ENCODE measurements around the gene AEBP2.

The AEBP2 gene

DNA sequence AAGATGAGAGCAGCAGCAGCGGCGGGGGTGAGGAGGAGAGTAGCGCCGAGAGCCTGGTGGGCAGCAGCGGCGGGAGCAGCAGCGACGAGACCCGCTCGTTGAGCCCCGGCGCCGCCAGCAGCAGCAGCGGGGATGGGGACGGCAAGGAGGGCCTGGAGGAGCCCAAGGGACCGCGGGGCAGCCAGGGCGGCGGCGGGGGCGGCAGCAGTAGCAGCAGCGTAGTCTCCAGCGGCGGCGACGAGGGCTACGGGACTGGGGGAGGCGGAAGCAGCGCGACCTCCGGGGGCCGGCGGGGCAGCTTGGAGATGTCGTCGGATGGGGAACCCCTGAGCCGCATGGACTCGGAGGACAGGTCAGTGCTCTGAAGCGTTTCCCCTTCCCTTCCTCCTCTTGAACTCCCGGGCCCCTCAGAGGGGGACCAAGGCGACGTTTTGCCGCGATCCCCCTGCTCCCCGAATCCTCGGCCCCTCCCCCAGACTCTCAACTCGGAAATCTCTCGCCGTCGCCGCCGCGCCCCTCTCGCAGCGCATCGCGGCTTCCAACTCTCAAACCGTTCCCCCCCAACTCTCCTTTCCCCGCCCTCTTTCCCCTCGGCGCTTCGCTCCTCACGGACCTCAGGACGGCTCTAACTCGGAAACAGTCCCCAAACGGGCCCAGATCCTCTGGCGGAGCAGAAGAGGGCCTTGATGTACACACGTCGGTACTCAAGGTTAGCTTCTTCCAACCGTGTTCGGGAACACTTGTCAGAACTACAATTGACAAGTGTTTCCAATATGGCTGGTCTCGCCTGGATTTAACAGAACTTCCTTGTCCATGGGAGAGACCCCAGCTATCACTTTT, 947 bp downstream of the AEBP2 start:
- no peak for TF ChIP-seq EP300 (IDR thresholded peaks at IDR 0.05; ENCODE audit: borderline replicate concordance)
- no peak for TF ChIP-seq NFIC (IDR thresholded peaks at IDR 0.05)
- TF ChIP-seq EGR1 (IDR thresholded peaks at IDR 0.05), result no peak
- TF ChIP-seq FOXM1 (IDR thresholded peaks at IDR 0.05; ENCODE audit: borderline replicate concordance, low read depth), result no peak
- TF ChIP-seq, protein P1, sequence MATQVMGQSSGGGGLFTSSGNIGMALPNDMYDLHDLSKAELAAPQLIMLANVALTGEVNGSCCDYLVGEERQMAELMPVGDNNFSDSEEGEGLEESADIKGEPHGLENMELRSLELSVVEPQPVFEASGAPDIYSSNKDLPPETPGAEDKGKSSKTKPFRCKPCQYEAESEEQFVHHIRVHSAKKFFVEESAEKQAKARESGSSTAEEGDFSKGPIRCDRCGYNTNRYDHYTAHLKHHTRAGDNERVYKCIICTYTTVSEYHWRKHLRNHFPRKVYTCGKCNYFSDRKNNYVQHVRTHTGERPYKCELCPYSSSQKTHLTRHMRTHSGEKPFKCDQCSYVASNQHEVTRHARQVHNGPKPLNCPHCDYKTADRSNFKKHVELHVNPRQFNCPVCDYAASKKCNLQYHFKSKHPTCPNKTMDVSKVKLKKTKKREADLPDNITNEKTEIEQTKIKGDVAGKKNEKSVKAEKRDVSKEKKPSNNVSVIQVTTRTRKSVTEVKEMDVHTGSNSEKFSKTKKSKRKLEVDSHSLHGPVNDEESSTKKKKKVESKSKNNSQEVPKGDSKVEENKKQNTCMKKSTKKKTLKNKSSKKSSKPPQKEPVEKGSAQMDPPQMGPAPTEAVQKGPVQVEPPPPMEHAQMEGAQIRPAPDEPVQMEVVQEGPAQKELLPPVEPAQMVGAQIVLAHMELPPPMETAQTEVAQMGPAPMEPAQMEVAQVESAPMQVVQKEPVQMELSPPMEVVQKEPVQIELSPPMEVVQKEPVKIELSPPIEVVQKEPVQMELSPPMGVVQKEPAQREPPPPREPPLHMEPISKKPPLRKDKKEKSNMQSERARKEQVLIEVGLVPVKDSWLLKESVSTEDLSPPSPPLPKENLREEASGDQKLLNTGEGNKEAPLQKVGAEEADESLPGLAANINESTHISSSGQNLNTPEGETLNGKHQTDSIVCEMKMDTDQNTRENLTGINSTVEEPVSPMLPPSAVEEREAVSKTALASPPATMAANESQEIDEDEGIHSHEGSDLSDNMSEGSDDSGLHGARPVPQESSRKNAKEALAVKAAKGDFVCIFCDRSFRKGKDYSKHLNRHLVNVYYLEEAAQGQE (IDR thresholded peaks at IDR 0.05; ENCODE audit: low read depth), result no peak
- TF ChIP-seq TAF1 (IDR thresholded peaks at IDR 0.05; ENCODE audit: low read depth), result no peak; the same call in 1 of the 2 replicates
- no peak for TF ChIP-seq CEBPB (IDR thresholded peaks at IDR 0.05)
- peak; percentile 55; the same call in 1 of the 2 replicates for TF ChIP-seq YY1 (IDR thresholded peaks at IDR 0.05; ENCODE audit: low read depth)
- TF ChIP-seq, protein P2, sequence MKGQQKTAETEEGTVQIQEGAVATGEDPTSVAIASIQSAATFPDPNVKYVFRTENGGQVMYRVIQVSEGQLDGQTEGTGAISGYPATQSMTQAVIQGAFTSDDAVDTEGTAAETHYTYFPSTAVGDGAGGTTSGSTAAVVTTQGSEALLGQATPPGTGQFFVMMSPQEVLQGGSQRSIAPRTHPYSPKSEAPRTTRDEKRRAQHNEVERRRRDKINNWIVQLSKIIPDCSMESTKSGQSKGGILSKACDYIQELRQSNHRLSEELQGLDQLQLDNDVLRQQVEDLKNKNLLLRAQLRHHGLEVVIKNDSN (IDR thresholded peaks at IDR 0.05), result no peak
- TF ChIP-seq TCF12 (IDR thresholded peaks at IDR 0.05; ENCODE audit: low read depth), result no peak
- TF ChIP-seq CREB1 (IDR thresholded peaks at IDR 0.05; ENCODE audit: low read depth), result no peak
- TF ChIP-seq ZBTB7A (IDR thresholded peaks at IDR 0.05; ENCODE audit: low read depth), result peak; percentile 95
- TF ChIP-seq MAX (IDR thresholded peaks at IDR 0.05), result peak; percentile 57
- TF ChIP-seq TEAD4 (IDR thresholded peaks at IDR 0.05), result no peak
- TF ChIP-seq RAD21 (IDR thresholded peaks at IDR 0.05; ENCODE audit: low read depth), result no peak; the same call in 1 of the 2 replicates

DNA sequence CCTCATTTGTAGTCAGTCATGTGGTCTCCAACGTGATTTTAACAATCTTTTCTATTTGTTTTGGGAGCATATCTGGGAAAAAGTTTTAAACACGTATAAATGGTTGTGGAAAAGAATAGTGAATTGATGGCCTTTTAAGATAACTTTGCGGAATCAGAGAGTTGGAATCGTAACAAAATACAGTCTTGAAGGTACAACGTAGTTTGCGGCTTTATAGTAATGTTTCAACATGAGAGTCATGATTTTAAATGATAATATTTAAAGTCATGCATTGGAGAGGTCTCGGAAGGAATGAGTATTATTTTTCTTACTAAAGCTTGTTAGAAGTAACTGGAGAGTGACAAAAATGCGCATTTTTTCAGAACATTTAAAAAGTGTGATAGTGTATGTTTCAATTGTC, 1.6 kb downstream of the AEBP2 start:
- no peak for TF ChIP-seq NFIC (IDR thresholded peaks at IDR 0.05)
- TF ChIP-seq TAF1 (IDR thresholded peaks at IDR 0.05; ENCODE audit: low read depth), result no peak
- no peak for TF ChIP-seq EGR1 (IDR thresholded peaks at IDR 0.05)
- no peak for TF ChIP-seq ZBTB7A (IDR thresholded peaks at IDR 0.05; ENCODE audit: low read depth)
- TF ChIP-seq, protein P1 (IDR thresholded peaks at IDR 0.05; ENCODE audit: low read depth), result no peak
- TF ChIP-seq TEAD4 (IDR thresholded peaks at IDR 0.05), result no peak
- TF ChIP-seq TCF12 (IDR thresholded peaks at IDR 0.05; ENCODE audit: low read depth), result no peak
- no peak for TF ChIP-seq CREB1 (IDR thresholded peaks at IDR 0.05; ENCODE audit: low read depth)
- no peak for TF ChIP-seq YY1 (IDR thresholded peaks at IDR 0.05; ENCODE audit: low read depth)
- no peak for TF ChIP-seq CEBPB (IDR thresholded peaks at IDR 0.05)
- TF ChIP-seq FOXM1 (IDR thresholded peaks at IDR 0.05; ENCODE audit: borderline replicate concordance, low read depth), result no peak
- TF ChIP-seq, protein P2 (IDR thresholded peaks at IDR 0.05), result no peak
- TF ChIP-seq RAD21 (IDR thresholded peaks at IDR 0.05; ENCODE audit: low read depth), result no peak
- TF ChIP-seq EP300 (IDR thresholded peaks at IDR 0.05; ENCODE audit: borderline replicate concordance), result no peak
- TF ChIP-seq MAX (IDR thresholded peaks at IDR 0.05), result no peak

DNA sequence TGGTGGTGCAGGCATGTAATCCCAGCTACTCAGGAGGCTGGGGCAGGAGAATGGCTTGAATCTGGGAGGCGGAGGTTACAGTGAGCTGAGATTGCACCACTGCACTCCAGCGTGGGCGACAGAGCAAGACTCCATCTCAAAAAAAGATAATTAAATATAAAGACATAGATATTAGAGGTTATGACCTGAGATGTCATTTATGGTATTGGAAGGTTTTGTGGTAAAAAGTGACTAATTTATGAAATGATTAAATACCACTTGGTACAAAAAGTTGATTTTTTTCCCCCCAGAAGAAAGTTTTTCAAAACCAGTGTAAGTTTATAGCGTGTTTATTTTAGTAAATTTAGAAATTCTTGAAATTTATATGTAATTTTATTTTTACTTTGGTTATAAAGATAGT, 4.3 kb downstream of the AEBP2 start:
- TF ChIP-seq ZBTB7A (IDR thresholded peaks at IDR 0.05; ENCODE audit: low read depth) (no peak), EP300 (IDR thresholded peaks at IDR 0.05; ENCODE audit: borderline replicate concordance) (no peak), EGR1 (IDR thresholded peaks at IDR 0.05) (no peak), FOXM1 (IDR thresholded peaks at IDR 0.05; ENCODE audit: borderline replicate concordance, low read depth) (no peak), RAD21 (IDR thresholded peaks at IDR 0.05; ENCODE audit: low read depth) (no peak)
- TF ChIP-seq, protein P2 (IDR thresholded peaks at IDR 0.05), result no peak

DNA sequence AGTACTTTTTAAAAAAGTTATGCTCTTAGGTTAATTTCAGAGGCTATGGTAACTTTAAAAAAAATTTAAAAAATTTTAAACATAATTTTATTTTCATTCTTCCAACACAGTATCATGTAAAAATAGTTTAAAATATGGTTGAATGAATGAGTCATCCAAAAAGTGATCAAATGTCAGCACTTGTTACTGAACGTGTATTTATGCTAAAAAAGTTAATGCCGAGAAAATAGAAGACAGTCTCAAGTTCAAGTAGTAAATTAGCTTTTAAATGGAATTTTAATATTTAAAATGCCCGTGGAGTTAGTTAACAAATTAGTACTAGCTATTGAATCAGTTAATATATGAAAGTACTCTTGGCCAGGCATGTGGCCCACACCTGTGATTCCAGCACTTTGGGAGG, 4.8 kb downstream of the AEBP2 start:
- no peak for TF ChIP-seq TEAD4 (IDR thresholded peaks at IDR 0.05)
- TF ChIP-seq FOXM1 (IDR thresholded peaks at IDR 0.05; ENCODE audit: borderline replicate concordance, low read depth), result no peak
- TF ChIP-seq EGR1 (IDR thresholded peaks at IDR 0.05), result no peak
- TF ChIP-seq YY1 (IDR thresholded peaks at IDR 0.05; ENCODE audit: low read depth), result no peak
- TF ChIP-seq CREB1 (IDR thresholded peaks at IDR 0.05; ENCODE audit: low read depth), result no peak
- TF ChIP-seq TAF1 (IDR thresholded peaks at IDR 0.05; ENCODE audit: low read depth), result no peak
- no peak for TF ChIP-seq NFIC (IDR thresholded peaks at IDR 0.05)
- no peak for TF ChIP-seq RAD21 (IDR thresholded peaks at IDR 0.05; ENCODE audit: low read depth)
- TF ChIP-seq TCF12 (IDR thresholded peaks at IDR 0.05; ENCODE audit: low read depth), result no peak
- TF ChIP-seq EP300 (IDR thresholded peaks at IDR 0.05; ENCODE audit: borderline replicate concordance), result no peak
- TF ChIP-seq ZBTB7A (IDR thresholded peaks at IDR 0.05; ENCODE audit: low read depth), result no peak
- no peak for TF ChIP-seq MAX (IDR thresholded peaks at IDR 0.05)
- TF ChIP-seq, protein P1 (IDR thresholded peaks at IDR 0.05; ENCODE audit: low read depth), result no peak
- no peak for TF ChIP-seq CEBPB (IDR thresholded peaks at IDR 0.05)
- TF ChIP-seq, protein P2 (IDR thresholded peaks at IDR 0.05), result no peak
